HG03342 (cell line): ENCODE measurements around the gene SIRT6.
"Not testable (repeated sequence)": the region's sequence is repeated elsewhere in the genome, so short reads cannot be mapped to it uniquely, and the experiment has no call there.

Experiments used
- ATAC-seq: cut with Tn5 transposase; IDR thresholded peaks from one replicate; pipeline ENCODE4 v1.9.1; 2021; ENCODE audit warnings: mild to moderate bottlenecking, moderate library complexity; ENCODE audit not compliant: unreplicated experiment

The SIRT6 gene

GRCh38 chr19:4200940-4201542 is 18.7 kb upstream of the SIRT6 start:
- ATAC-seq: no peak

GRCh38 chr19:4199699-4200293 is 17.4 kb upstream of the SIRT6 start:
- no peak for ATAC-seq

GRCh38 chr19:4198467-4199126 is 16.2 kb upstream of the SIRT6 start:
- no peak for ATAC-seq

GRCh38 chr19:4197625-4198466 is 15.5 kb upstream of the SIRT6 start:
- ATAC-seq: no peak

- ATAC-seq: no peak
Measured at GRCh38 chr19:4197228-4197624, 14.9 kb upstream of the SIRT6 start.

- no peak for ATAC-seq
Measured at GRCh38 chr19:4196587-4197148, 14.3 kb upstream of the SIRT6 start.

GRCh38 chr19:4196009-4196408 is 13.6 kb upstream of the SIRT6 start:
- ATAC-seq: no peak

GRCh38 chr19:4194353-4194752 is 12.0 kb upstream of the SIRT6 start:
- no peak for ATAC-seq

- not testable (repeated sequence) for ATAC-seq
Measured at GRCh38 chr19:4192537-4192936, 10.2 kb upstream of the SIRT6 start.

GRCh38 chr19:4189641-4190040 is 7.3 kb upstream of the SIRT6 start:
- ATAC-seq: no peak

- ATAC-seq: no peak
Measured at GRCh38 chr19:4187313-4188122, 5.2 kb upstream of the SIRT6 start.

- no peak for ATAC-seq
Measured at GRCh38 chr19:4186087-4186993, 4.0 kb upstream of the SIRT6 start.

GRCh38 chr19:4185413-4186086 is 3.2 kb upstream of the SIRT6 start:
- no peak for ATAC-seq

- no peak for ATAC-seq
Measured at GRCh38 chr19:4184718-4185352, 2.5 kb upstream of the SIRT6 start.

- ATAC-seq: no peak
Measured at GRCh38 chr19:4183967-4184717, 1.8 kb upstream of the SIRT6 start.

GRCh38 chr19:4181053-4181508 is 1.3 kb downstream of the SIRT6 start:
- ATAC-seq: no peak

- ATAC-seq: no peak
Measured at GRCh38 chr19:4178990-4179389, 3.4 kb downstream of the SIRT6 start.

GRCh38 chr19:4177146-4177545 is 5.2 kb downstream of the SIRT6 start:
- no peak for ATAC-seq
